Liver (tissue), 3 donors: ENCODE results near the gene WDR17.

ENCODE experiments used
- ATF3 ChIP-seq: IDR thresholded peaks from 2 replicates; pipeline ENCODE4 v1.6.1; 2016; ENCODE audit warnings: antibody characterized with exemption
- CTCF ChIP-seq: fragments of 150-350 bp; IDR thresholded peaks from 2 replicates; pipeline ENCODE4 v1.5.1; 2017; ENCODE audit warnings: improper control_type of control experiment, low read depth, low read length; ENCODE audit not compliant: missing input control
- EGR1 ChIP-seq, 2 donors: IDR thresholded peaks; 2 replicates each; pipeline ENCODE4 v1.6.1; 2016 to 2018; ENCODE audit warnings: antibody characterized with exemption in 2 of 2, low read depth in 2 of 2
- FOXA1 ChIP-seq: IDR thresholded peaks from 2 replicates; pipeline ENCODE4 v1.6.1; 2016; ENCODE audit warnings: antibody characterized with exemption
- GABPA ChIP-seq, 2 donors: IDR thresholded peaks in 1 of 2; conservative IDR thresholded peaks in 1 of 2; 2 replicates each; pipeline ENCODE4 v1.6.1; 2016; ENCODE audit warnings: antibody characterized with exemption in 2 of 2, mild to moderate bottlenecking in 1 of 2, moderate library complexity in 1 of 2
- HNF4G ChIP-seq: IDR thresholded peaks from 2 replicates; pipeline ENCODE4 v1.6.1; 2016; ENCODE audit warnings: antibody characterized with exemption
- NR2F2 ChIP-seq: IDR thresholded peaks from 2 replicates; pipeline ENCODE4 v1.6.1; 2016; ENCODE audit warnings: antibody characterized with exemption
- RXRA ChIP-seq, 2 donors: IDR thresholded peaks; 2 replicates each; pipeline ENCODE4 v1.6.1; 2017 to 2018; ENCODE audit warnings: antibody characterized with exemption in 2 of 2, mild to moderate bottlenecking in 1 of 2
- TAF1 ChIP-seq: conservative IDR thresholded peaks from 2 replicates; pipeline ENCODE4 v1.6.1; 2016; ENCODE audit warnings: antibody characterized with exemption, mild to moderate bottlenecking
- YY1 ChIP-seq: IDR thresholded peaks from 2 replicates; pipeline ENCODE4 v1.6.1; 2016; ENCODE audit warnings: antibody characterized with exemption, mild to moderate bottlenecking
- TF ChIP-seq, protein P1 (sequence below): IDR thresholded peaks from 2 replicates; pipeline ENCODE4 v1.6.1; 2016; ENCODE audit warnings: antibody characterized with exemption
- TF ChIP-seq, protein P2 (sequence below): IDR thresholded peaks from 2 replicates; pipeline ENCODE4 v1.6.1; 2016; ENCODE audit warnings: antibody characterized with exemption
- donor health status: healthy.
- donor health status: healthy.

DNA sequence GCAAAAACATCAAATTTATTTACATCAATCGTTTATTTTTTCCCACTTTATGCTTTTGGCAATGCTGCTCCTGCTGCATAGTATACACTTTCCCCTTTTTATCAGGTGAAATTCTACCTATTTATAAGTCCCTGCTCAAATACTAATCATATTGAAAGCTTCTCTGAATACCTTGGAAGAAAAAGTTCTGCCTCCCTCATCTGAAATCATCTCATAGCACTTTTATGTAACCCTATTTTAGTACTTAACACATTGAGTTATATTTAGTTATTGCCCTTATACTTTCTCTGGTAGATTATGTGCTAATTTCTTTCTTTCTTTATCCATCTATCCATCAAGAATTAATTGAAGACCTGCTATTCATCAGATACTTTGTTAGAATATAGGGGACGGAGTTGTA is 1.1 kb upstream of the WDR17 start:
- TF ChIP-seq CTCF, result no peak
- no peak for TF ChIP-seq YY1
- no peak for TF ChIP-seq ATF3
- TF ChIP-seq, protein P1, sequence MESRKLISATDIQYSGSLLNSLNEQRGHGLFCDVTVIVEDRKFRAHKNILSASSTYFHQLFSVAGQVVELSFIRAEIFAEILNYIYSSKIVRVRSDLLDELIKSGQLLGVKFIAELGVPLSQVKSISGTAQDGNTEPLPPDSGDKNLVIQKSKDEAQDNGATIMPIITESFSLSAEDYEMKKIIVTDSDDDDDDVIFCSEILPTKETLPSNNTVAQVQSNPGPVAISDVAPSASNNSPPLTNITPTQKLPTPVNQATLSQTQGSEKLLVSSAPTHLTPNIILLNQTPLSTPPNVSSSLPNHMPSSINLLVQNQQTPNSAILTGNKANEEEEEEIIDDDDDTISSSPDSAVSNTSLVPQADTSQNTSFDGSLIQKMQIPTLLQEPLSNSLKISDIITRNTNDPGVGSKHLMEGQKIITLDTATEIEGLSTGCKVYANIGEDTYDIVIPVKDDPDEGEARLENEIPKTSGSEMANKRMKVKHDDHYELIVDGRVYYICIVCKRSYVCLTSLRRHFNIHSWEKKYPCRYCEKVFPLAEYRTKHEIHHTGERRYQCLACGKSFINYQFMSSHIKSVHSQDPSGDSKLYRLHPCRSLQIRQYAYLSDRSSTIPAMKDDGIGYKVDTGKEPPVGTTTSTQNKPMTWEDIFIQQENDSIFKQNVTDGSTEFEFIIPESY, result no peak
- no peak for TF ChIP-seq GABPA (IDR thresholded peaks at IDR 0.05 in 1 of 2, conservative IDR thresholded peaks at IDR 0.05 in 1 of 2)
- no peak for TF ChIP-seq TAF1
- no peak for TF ChIP-seq HNF4G
- no peak for TF ChIP-seq NR2F2
- no peak for TF ChIP-seq EGR1 (IDR thresholded peaks at IDR 0.05; ENCODE audit: low read depth in 2 of 2)
- no peak for TF ChIP-seq RXRA (IDR thresholded peaks at IDR 0.05)
- TF ChIP-seq FOXA1, result no peak
- TF ChIP-seq, protein P2, sequence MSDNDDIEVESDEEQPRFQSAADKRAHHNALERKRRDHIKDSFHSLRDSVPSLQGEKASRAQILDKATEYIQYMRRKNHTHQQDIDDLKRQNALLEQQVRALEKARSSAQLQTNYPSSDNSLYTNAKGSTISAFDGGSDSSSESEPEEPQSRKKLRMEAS, result no peak
